Measurements from ENCODE around the gene TMEM120A.
"Not testable (repeated sequence)": the region's sequence is repeated elsewhere in the genome, so short reads cannot be mapped to it uniquely, and the experiment has no call there.

TMEM120A gene

DNA sequence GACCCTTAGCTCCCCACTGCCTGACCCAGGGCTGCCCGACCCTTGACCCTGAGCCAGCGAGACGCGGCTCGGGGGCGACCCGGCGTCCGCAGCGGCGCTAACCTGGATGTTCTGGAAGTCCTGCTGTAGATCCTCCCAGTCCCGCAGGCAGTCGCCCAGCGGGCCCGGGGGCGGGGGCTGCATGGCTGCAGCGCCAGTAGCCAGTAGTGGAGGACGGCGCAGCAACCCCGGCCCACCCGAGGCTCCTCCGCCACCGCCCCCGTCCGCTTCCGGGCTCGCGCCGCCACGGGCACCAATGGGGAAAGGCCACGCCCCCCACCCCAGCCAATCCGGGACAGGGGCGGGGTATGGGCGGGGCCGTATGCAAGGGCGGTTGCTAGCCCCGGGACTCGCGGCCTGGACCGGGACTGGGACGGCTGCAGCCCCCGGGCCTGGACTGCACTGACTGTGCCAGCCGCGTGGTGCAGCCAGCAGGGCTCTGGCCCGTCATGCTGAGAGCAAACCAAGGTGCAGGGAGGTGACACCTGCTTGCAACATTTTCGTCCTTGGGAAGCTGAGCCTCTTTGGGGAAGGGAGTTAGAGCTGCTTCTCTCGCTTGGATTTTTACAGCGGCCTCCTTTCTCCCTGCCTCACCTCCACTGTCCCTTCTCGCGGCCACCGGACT lies at the start of gene TMEM120A:
Gene TMEM120A (minus strand): TSS at position 208 of the 664 bp plus-strand sequence. CDS start 25 bp downstream, at position 183.
- DNase-seq (ENCODE audit: low read depth) = peak; percentile 40

DNA sequence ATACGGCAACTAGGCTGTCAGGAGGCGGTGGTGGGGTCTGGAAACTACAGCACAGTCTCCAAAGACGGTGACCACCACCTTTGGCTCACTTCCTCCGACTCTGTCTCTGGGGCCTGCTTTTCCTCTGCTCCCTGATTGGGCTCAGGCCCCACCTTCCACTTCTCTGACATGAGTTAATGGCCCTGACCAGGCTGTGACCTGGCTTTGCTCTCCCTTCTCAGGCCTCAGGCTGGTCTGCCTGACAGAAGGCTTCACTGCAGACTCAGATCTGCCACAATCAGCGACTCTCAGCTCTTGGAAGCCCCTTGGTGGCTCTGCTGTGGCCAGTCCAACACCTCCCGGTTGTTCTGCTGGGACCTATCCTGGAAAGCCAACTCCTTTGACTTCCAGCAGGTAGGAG lies 45.7 kb upstream of the TMEM120A start:
- no peak for DNase-seq (ENCODE audit: low read depth)

DNA sequence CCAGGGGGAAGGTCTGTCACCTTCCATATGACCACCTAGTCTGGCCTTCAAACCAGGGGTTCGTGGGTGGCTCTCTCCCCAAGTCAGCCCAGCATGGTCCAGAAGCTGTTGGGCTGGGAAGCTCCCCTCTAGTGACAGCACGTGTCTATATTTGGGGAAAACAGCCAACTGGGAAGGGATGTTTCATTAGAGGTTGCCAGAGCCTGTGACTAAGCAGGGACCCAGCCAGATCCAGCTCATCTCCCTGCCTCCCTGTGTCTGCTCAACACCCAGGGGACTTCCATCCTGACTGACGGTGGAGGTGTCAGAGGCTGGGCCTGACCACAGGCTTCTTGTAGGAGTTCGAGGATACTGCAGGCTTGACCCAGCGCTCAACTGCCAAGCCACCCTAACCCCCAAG lies 42.9 kb upstream of the TMEM120A start:
- DNase-seq (ENCODE audit: low read depth) = no peak

DNA sequence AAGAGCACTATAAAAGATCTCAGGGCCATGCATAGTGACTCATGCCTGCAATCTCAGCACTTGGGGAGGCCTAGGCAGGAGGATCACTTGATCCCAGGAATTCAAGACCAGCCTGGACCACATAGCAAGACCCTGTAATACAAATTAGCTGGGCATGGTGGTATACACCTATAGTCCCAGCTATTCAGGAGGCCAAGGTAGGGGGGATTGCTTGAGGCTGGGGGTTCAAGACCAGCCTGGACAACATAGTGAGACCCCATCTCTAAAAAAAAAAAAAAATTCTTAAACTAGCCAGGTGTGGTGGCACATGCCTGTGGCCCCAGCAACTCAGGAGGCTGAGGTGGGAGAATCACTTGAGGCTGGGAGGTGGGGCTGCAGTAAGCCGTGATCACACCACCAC lies 37.6 kb upstream of the TMEM120A start:
- DNase-seq (ENCODE audit: low read depth) = no peak

DNA sequence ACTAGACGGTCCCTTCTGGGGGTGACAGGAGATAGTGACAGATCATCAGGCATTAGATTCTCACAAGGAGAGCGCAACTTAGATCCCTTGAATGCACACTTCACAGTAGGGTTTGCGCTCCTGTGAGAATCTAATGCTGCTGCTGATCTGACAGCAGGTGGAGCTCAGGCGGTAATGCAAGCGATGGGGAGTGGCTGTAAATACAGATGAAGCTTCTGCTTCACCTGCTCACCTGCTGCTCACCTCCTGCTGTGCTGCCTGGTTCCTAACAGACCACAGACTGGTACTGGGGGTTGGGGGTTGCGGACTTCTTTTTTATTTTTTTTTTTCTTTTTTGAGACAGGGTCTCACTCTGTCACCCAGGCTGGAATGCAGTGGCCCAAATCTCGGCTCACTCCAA lies 35.3 kb upstream of the TMEM120A start:
- DNase-seq (ENCODE audit: low read depth) = not testable (repeated sequence)

DNA sequence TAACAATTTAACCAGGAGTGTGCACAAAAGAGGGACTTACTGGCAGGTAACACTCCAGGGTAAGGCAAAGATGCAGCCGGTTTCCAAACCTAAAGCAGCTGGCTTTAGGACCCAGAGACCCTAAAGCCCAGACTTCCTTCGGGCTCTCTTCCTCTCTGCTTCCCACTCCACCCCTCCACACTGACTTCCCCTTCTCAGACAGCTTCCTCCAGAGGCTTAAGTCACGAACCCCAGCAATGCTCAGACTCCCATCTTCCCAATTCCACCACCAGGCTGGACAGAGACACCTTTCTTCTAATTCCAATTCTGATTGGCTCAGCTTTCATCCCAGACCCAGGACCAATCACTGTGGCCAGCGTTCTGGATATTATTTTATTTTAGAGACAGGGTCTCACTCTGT lies 28.6 kb upstream of the TMEM120A start:
- no peak for DNase-seq (ENCODE audit: low read depth)

DNA sequence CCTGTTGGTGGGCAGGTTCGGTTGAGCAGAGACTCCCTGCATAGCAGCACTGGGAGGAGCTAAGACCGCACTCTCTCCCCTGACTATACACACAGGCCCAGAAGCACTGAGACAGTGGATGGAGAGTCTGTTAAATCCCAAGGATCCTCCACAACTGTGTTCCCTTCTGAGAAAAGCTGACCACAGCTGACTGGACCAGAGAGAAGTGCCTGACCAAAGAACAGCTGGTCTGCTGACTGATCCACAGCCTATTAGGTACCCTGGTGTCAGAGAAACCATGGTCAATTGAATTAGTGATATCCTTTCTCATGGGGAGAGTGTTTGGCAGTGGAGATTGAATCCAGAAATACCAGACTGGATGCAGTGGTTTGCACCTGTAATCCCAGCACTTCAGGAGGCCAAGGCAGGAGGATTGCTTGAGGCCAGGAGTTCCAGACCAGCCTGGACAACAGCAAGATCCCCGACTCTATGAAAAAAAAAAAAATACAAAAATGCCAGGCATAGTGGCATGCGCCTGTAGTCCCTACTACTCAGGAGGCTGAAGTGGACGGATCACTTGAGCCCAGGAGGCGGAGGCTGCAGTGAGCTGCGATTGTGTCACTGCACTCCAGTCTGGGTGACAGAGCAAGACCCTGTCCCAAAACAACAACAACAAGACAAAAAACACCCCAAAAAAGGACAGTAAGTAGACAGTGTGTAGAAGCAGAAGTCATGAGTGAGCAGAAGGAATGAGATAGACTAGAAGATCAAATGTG lies 27.8 kb upstream of the TMEM120A start:
- no peak for DNase-seq (ENCODE audit: low read depth)

DNA sequence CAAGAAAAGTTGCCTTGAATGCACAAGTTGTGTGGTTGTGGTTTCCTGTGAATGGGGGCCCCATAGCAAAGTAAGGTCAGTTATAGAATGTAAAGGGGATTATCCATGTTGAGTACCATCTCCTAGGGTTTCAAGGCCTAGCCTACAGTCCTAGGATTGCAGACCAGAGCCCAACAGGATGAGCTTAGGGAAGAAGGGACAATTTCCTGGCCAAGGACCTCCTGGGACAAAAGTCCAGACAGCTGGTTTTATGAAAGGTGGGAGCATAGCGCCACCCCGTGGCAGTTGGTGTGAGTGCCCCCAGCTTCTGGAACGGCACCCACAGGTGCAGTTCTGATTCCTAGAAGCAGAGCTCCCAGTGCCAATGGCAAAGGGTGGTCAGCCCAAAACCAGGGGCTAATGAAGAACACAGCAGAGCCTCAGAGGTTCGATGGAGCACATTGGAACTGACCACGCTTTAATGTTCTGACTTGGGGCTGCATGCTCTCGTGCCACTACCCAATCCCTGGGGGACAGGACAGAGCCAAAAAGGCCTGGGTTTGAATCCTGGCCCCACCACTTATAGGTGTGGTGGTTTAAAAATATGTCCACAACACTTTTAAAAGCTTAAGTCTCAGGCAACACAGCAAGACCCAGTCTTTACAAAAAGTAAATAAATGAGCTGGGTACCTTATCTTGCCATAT lies 25.8 kb upstream of the TMEM120A start:
- DNase-seq (ENCODE audit: low read depth) = no peak

DNA sequence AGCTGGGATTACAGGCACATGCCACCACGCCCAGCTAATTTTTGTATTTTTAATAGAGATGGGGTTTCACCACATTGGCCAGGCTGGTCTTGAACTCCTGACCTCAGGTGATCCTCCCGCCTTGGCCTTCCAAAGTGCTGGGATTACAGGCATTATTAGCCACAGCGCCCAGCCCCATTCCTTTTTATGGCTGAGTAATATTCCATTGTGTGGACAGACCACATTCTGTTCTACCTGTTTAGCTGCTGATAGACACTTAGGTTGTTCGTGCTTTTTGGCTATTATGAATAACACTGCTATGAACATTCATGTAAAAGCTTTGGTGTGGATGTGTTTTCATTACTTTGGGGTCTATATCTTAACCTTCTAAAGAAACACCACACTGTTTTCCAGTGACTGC lies 24.1 kb upstream of the TMEM120A start:
- DNase-seq (ENCODE audit: low read depth) = not testable (repeated sequence)

DNA sequence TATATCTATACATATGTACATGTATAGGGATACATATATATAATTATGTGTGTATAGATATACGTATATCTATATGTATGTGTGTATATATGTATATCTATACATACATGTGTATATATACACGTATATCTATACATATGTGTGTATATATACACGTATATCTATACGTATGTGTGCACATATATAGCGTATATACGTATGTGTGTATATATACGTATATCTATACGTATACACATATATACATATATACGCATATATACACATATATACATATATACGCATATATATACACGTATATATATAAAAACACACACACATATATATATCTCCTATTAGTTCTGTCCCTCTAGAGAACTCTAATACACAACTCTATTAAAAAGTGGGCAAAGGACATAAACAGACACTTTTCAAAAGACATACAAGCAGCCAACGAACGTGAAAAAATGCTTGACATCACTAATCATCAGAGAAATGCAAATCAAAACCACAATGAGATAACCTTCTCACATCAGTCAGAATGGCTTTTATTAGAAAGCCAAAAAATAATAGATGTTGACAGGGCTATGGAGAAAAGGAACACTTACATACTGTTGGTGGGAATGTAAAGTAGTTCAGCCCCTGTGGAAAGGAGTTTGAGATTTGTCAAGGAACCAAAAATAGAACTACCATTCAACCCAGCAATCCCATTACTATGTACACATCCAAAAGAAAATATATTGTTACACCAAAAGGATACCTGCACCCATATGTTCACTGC lies 22.0 kb upstream of the TMEM120A start:
- peak; percentile 37 for DNase-seq (ENCODE audit: low read depth)

DNA sequence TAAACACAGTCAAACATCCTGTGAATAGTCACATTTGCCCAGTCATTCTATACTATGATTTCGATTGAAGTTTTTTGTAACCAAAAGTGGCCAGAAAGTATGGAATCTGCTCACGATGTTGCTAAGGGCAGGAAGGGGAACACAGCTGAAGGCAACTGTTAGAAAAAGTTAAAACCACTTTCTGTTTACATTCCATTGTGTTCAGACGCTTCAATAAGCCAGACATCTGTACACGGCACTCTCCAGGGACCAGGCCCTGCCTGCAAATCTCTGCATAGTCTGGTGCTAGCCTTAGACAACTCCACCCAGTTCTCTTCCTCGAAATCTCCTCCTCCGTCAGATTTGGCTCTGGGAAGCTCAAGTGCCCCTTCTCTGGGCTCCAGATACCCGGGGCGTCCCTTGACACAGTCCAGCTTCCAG lies 17.1 kb upstream of the TMEM120A start:
- DNase-seq (ENCODE audit: low read depth) = peak; percentile 48

DNA sequence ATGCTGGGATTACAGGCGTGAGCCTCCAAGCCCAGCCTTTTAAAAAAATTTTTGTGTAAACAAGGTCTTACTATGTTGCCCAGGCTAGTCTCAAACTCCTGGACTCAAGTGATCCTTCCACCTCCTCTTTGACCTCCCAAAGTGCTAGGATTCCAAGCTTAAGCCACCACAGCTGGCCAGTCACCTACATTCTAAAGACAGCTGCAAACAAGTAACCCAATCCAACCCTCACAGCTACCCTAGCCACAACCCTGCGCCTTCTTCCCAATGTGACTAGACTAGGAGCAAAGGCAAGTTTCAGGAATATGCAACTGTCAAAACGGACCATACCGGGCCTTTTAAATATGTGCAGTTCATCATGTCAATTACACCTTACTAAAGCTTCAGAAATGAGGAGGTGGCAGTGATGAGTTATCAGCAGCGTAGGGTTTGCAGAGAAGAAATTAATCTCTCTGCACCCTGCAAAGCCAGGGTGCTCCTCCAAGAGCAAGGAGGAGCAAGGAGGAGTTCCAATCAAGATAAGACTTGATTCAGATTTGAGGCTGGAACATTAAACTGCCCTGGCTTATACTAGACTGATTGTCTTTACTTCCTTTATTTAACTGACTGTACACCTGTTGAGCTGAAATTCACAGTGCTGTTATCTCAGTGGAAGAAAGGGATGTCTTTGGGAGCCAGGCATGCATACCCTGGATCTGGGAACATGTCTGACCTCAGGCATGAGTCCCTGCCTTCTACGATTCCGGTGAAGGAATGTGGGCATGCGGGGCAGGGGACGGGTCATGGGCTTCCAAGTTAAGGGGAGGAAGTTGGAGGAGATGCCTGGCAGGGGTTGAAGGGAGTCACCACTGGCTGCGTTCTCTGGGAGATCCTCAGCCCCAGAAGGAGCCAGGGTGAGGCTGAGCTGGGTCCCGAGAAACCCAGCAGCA lies 15.5 kb upstream of the TMEM120A start:
- DNase-seq (ENCODE audit: low read depth) = no peak

DNA sequence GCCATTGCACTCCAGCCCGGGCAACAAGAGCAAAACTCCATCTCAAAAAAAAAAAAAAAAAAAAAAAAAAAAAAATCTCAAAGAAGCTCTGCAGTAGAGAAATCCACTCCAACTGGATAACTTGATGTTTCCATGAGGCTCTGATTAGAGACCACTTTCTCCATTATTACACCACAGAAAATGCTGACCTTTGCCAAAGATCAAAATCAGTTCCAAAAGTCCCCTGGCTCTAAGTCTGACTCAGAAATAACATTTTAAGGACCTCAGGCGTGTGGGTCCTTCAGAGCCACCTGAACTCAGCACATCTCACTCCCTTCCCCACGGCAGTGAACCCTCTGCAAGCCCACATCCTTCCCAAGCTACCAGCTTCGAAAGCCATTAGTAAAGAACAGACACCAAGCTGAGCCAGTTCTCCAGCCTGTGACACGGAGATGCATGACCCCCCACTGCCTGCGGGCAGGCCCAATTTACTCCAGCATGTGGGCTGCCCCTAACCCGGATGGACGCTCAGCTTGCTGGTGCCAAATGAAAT lies 13.8 kb upstream of the TMEM120A start:
- no peak for DNase-seq (ENCODE audit: low read depth)

DNA sequence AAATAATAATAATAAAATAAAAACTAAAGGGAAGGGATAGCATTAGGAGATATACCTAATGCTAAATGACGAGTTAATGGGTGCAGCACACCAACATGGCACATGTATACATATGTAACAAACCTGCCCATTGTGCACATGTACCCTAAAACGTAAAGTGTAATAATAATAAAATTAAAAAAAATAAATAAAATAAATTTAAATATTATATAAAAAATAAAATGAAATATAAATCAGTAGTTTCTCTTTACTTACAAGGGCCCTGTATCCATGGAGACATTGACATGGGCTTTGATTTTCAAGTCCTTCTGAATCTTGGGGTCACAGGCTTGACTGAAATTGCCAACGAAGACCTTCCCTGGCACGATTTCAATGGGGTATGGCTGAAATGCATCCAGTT lies 10.6 kb upstream of the TMEM120A start:
- not testable (repeated sequence) for DNase-seq (ENCODE audit: low read depth)

DNA sequence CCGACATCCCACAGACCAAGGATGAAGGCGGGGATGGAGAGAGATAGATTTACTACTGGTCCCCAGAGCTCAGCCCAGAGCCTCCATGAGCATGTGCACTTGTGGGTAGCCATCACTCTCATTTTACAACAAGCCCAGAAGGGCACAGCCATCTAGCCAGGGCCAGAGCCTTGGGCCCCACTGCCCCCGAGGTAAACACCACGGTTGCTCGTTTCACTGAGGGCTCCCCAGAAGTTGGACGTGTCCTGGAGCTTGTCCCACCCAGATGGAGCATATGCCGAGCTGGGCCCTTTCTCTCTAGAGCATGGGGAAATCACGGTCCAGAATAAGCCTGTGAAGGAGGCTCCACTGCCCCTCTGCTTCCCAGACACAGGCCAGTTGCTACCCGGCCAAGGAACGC lies 9.0 kb upstream of the TMEM120A start:
- DNase-seq (ENCODE audit: low read depth) = no peak

DNA sequence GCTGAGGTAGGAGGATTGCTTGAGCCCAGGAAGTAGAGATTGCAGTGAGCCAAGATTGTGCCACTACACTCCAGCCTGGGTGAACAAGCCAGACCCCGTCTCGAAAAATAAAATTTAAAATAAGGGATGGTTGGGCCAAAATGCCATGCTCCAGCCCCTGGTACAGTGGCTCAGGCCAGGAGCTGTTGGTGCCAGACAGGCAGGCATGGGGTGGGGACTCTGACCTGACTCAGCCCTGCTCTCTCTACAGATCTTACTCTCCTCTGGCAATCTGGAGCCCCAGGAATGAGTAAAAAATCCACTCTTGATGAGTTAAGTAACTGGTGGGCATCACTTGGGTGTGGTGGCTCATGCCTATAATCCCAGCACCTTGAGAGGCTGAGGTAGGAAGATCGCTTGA lies 8.4 kb upstream of the TMEM120A start:
- DNase-seq (ENCODE audit: low read depth) = no peak

DNA sequence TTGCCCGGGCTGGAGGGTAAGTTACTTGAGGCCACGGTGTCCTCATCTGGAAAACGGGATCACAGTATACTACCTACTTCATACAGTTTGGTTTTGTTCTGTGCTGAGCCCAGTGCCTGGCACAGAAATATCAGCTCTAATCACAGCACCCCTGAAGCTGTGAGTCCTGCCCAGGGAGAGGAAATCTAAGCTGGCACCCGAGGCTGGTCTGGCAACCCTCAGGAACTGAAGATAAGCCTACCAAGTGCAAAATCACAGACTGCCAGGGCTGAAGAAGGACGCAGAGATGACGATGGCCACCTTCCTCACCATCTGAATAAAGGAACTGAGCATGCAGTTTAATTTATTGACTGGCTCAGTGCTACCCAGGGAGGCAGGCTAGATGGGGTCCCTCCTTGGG lies 7.7 kb upstream of the TMEM120A start:
- no peak for DNase-seq (ENCODE audit: low read depth)

DNA sequence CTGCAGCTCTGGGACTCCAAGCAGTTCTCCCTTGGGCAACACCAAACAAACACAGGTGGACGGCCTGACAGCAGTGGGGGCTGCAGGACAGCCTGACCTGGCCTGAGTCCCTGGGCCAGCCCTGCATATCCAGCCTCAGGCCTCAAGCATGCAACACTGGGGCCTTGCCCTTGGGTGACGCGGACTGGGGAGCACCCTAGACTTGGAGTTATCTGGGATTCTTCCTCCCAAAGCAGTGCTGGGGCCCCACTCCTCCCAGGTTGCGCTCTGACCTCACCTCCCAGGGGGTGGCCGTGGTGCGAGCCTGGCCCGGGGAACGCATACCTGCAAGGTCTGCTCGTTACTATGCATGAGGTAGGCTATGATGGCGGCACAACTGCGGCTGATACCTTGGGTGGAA lies 6.2 kb upstream of the TMEM120A start:
- DNase-seq (ENCODE audit: low read depth) = no peak

DNA sequence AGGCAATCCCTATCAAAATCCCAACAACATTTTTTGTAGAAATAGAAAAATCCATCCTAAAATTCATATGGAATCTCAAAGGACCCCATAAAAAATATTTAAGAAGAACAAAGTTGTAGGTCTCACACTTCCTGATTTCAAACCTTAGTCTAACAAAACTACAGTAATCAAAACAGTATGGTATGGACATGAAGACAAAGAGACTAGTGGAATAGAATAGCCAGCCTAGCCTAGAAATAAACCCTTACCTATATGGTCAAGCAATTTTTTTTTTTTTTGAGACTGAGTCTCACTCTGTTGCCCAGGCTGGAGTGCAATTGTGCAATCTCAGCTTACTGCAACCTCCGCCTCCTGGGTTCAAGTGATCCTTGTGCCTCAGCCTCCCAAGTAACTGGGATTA lies 3.6 kb upstream of the TMEM120A start:
- DNase-seq (ENCODE audit: low read depth) = no peak

DNA sequence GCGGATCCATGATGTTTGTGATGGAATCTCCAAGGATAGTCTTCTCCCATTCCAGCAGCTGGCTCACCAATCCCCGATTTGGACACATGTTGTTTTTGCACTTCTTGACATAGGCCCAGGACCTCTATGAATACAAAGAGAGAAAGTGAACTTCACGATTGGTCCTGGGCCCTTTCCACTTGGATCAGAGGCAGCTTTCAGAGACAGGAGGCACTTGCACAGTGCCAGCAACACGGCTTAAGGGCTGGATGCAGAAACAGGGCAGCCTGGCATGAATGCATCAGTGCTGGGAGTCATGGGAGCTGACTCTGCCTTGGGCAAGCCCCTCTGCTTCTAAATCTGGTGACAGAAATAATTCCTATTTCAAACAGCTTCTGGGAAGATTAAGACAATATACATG lies 2.1 kb upstream of the TMEM120A start:
- no peak for DNase-seq (ENCODE audit: low read depth)

DNA sequence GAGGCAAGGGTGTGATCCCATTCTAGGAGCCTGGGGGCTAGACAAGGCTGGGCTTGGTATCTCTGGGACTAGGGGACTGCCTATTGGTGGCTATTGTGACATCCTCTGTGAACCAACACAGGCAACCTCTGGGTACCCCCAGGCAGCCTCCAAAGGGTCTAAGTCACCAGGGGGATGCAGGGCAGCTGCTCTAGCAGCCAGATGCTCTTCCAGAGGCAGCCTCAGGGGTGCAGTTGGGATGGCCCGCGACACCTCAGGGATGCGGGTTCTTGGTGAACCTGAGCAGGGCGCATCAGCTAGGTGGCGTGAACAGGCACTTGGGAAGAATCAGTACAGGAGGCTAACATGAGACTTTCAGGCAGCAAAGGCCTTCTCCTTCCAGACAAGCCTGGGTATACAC lies 1.6 kb upstream of the TMEM120A start:
- no peak for DNase-seq (ENCODE audit: low read depth)

Measured in non-pigmented ciliary epithelial cell (primary cell).